Mucosa of descending colon (tissue), 3 donors: ENCODE data around the gene CEP131. TPM values are rescaled to one million over a fixed set of nuclear protein-coding genes. Genes with fewer than 3 reads are reported as not detected.

Experiments used
- ATAC-seq: fragments of 200-7000 bp; cut with Tn5 transposase; one replicate; pipeline ENCODE4 v1.9.1; 2020; ENCODE audit warnings: mild to moderate bottlenecking, moderate library complexity
- DNase-seq, 3 donors: peaks; one replicate each; pipeline ENCODE4 v3.0.0-alpha.2; 2020
- H3K36me3 ChIP-seq: fragments of 200-600 bp; one replicate; pipeline ENCODE4 v1.8.0; 2021; ENCODE audit warnings: low read depth, mild to moderate bottlenecking
- H3K4me1 ChIP-seq: fragments of 200-600 bp; one replicate; pipeline ENCODE4 v1.8.0; 2021; ENCODE audit warnings: low read depth, mild to moderate bottlenecking
- H3K4me3 ChIP-seq: fragments of 200-600 bp; one replicate; pipeline ENCODE4 v1.8.0; 2021; ENCODE audit warnings: mild to moderate bottlenecking
- H3K9me3 ChIP-seq: fragments of 200-600 bp; one replicate; pipeline ENCODE4 v1.8.0; 2021; ENCODE audit warnings: mild to moderate bottlenecking
- intact Hi-C, 2 donors: fragments of 100-400 bp; cut with DNase I in 1 of 2; cut with micrococcal nuclease in 1 of 2; formaldehyde crosslinking; loops; one replicate each; pipeline versions ENCODE4 v1.11.0 to v1.11.1; 2022; cut with DNase I, micrococcal nuclease
- total RNA-seq, 3 donors: library from RNA; stranded (reverse); fragmentation: NEBNext Ultra II Directional in 2 of 3; extraction: Animal tissue kit (Norgen Biotek cat#: 25700) in 2 of 3; gene quantifications; one replicate each; pipeline versions ENCODE4 v1.2.1 to v1.2.4, GENCODE V29; 2021 to 2023
- TF ChIP-seq, protein P1 (sequence below): fragments of 200-600 bp; IDR thresholded peaks from one replicate; pipeline ENCODE4 v1.8.0; 2022; ENCODE audit warnings: antibody characterized with exemption, mild to moderate bottlenecking
- donor health status: DM: no; HTN: no; CAD: no; lungs with moderate emphysema.
- donor health status: DM: no; HTN: no; CAD: no.
- donor health status: DM: no; HTN: yes; CAD: no.

The CEP131 gene
- total RNA-seq, 3 donors from 2014 or later, result 5.7 to 9.3 (median 8.7) TPM

DNA sequence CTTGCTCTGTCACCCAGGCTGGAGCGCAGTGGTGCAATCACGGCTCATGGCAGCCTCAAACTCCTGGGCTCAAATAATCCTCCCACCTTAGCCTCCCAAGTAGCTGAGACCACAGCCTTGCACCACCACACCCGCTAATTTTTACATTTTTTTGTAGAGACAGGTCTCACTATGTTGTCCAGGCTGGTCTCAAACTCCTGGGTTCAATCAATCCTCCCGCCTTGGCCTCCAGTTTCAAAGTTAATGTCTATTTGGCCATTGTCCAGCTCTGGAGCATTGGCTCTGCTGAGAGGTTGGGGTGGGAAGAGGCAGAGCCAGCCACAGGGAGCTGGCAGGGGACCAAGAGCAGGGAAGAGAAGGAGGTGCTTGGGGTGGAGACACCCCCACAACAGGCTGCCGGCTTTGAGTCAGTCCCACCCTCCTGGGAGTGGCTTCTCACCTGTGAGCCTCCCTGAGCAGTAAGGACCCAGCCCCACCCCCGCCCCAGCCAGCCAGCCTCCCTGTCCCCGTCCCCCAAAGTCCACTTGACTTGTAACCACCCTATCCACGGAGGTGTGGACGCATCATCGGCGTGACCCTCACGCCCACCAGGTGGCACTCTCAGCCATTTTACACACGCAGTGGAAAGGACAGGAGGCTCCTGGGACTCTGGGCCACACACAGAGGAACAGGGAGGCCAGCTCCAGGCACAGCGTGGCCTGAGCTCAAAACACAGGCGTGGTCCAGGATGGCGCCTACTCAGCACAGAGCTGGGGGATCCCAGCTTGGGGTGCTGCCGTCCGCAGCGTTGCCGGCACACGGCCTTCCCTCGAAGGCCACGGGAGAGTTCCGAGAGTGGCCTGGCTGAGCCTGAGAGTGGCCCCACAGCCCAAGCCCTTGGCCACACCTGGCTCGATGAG, 80.2 kb downstream of the CEP131 start:
- no peaks in the 10 kb centered on the region for H3K9me3 ChIP-seq
- no peak overlapping the region for H3K4me3 ChIP-seq
- intact Hi-C loops, result no loop called here
- H3K4me1 ChIP-seq, result no peaks in the 10 kb centered on the region
- TF ChIP-seq, protein P1, sequence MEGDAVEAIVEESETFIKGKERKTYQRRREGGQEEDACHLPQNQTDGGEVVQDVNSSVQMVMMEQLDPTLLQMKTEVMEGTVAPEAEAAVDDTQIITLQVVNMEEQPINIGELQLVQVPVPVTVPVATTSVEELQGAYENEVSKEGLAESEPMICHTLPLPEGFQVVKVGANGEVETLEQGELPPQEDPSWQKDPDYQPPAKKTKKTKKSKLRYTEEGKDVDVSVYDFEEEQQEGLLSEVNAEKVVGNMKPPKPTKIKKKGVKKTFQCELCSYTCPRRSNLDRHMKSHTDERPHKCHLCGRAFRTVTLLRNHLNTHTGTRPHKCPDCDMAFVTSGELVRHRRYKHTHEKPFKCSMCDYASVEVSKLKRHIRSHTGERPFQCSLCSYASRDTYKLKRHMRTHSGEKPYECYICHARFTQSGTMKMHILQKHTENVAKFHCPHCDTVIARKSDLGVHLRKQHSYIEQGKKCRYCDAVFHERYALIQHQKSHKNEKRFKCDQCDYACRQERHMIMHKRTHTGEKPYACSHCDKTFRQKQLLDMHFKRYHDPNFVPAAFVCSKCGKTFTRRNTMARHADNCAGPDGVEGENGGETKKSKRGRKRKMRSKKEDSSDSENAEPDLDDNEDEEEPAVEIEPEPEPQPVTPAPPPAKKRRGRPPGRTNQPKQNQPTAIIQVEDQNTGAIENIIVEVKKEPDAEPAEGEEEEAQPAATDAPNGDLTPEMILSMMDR, result peak; percentile 34
- DNase-seq (peak in 2 of 3 donors; percentile 85 to 90), ATAC-seq (peak; percentile 91)
- no peaks in the 10 kb centered on the region for H3K36me3 ChIP-seq

DNA sequence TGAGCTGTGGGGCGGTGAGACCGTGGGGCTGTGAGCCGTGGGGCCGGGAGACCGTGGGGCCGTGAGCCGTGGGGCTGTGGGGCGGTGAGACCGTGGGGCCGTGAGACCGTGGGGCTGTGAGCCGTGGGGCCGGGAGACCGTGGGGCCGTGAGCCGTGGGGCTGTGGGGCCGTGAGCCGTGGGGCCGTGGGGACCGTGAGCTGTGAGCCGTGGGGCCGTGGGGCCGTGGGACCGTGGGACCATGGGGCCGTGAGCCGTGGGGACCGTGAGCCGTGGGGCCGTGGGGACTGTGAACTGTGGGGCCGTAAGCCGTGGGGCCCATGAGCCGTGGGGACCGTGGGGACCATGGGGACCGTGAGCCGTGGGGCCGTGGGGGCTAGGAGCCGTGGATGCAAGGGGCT, 82.1 kb downstream of the CEP131 start:
- Histone ChIP-seq H3K4me1 (no peaks in the 10 kb centered on the region), H3K4me3 (no peak overlapping the region), H3K36me3 (no peaks in the 10 kb centered on the region), H3K9me3 (no peaks in the 10 kb centered on the region)
- ATAC-seq, result no peak
- TF ChIP-seq, protein P1, result no peak
- no peak for DNase-seq
- intact Hi-C loops, result no loop called here

DNA sequence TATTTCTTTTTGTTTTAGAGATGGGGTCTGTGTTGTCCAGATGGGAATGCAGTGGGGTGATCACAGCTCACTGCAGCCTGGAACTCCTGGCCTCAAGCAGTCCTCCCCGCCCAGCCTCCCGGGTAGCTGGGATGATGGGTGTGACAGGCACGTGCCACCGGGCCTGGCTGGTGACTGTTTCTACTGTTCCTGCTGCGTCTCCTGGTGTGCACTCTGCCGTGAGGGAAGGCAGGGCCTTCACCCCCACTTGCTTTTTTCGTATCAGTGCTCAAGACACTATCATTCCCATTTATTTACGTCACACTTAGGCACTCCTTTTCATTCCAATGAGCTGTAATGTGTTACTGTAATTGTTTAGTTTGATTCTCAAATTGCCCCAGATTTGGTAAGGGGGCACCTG, 82.7 kb downstream of the CEP131 start:
- TF ChIP-seq, protein P1, result no peak
- Histone ChIP-seq H3K36me3 (no peaks in the 10 kb centered on the region), H3K4me1 (no peaks in the 10 kb centered on the region), H3K9me3 (no peaks in the 10 kb centered on the region), H3K4me3 (no peak overlapping the region)
- DNase-seq (no peak), ATAC-seq (no peak)
- intact Hi-C loops, result no loop called here

Other genes starting within 250 kb of the CEP131 start
- gene CHMP6, start 231.1 kb downstream of the CEP131 start, total RNA-seq, result 10 to 100 TPM; 35.1 to 43.9 (median 35.4) TPM
- 10 to 100 TPM; 11.6 to 76.7 (median 19.4) TPM for gene BAIAP2, start 187.8 kb downstream of the CEP131 start, total RNA-seq
- gene PVALEF, start 57.5 kb downstream of the CEP131 start, total RNA-seq, result not detected
- 10 to 100 TPM in 2 of 3 donors, 1 to 10 TPM in 1; 9.9 to 23.8 (median 15.6) TPM for gene AATK, start 56.7 kb downstream of the CEP131 start, total RNA-seq
- gene TEPSIN, start 16.1 kb upstream of the CEP131 start, total RNA-seq, result 10 to 100 TPM; 37.4 to 60.2 (median 50.0) TPM
- 10 to 100 TPM; 24.5 to 31.6 (median 31.2) TPM for gene NDUFAF8, start 16.4 kb upstream of the CEP131 start, total RNA-seq
- 10 to 100 TPM; 77.0 to 95.3 (median 94.0) TPM for gene SLC38A10, start 72.3 kb upstream of the CEP131 start, total RNA-seq
- gene BAHCC1, start 172.5 kb upstream of the CEP131 start, total RNA-seq, result 10 to 100 TPM; 14.0 to 27.4 (median 16.5) TPM